M059J (cell line): Measurements from ENCODE around the gene RNF115. TPM values are rescaled to one million over a fixed set of nuclear protein-coding genes. Genes with fewer than 3 reads are reported as not detected.
"Not testable (repeated sequence)": the region's sequence is repeated elsewhere in the genome, so short reads cannot be mapped to it uniquely, and the experiment has no call there.

Experiments used
- DNase-seq: peaks from one replicate; pipeline ENCODE4 v3.0.0-alpha.2; 2012; ENCODE audit warnings: low read depth
- total RNA-seq: library from RNA; depleted of rRNA; stranded (reverse); fragments of >200 nt; shearing (Covaris generic); gene quantifications from 2 replicates; pipeline ENCODE4 v1.2.3, GENCODE V29; 2014

Gene RNF115
- total RNA-seq, 1 experiment from 2014 or later = 17.9 TPM

DNA sequence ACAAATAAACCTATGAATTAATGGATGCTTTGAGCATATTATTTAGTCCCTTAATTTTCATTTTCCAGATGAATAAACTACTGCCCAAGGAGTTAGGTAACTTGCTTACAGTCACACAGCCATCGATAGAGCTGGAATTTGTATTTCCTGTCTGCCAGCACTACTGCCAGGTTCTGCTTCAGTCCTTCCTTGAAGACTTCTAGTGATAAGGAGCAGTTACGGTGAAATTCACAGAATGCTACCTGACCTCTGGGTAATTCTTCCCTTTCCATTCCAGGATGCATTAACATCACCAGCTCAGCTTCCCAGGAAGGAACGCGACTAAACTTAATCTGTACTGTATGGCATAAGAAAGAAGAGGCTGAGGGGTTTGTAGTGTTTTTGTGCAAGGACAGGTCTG lies 93.4 kb downstream of the RNF115 start:
- DNase-seq = no peak

DNA sequence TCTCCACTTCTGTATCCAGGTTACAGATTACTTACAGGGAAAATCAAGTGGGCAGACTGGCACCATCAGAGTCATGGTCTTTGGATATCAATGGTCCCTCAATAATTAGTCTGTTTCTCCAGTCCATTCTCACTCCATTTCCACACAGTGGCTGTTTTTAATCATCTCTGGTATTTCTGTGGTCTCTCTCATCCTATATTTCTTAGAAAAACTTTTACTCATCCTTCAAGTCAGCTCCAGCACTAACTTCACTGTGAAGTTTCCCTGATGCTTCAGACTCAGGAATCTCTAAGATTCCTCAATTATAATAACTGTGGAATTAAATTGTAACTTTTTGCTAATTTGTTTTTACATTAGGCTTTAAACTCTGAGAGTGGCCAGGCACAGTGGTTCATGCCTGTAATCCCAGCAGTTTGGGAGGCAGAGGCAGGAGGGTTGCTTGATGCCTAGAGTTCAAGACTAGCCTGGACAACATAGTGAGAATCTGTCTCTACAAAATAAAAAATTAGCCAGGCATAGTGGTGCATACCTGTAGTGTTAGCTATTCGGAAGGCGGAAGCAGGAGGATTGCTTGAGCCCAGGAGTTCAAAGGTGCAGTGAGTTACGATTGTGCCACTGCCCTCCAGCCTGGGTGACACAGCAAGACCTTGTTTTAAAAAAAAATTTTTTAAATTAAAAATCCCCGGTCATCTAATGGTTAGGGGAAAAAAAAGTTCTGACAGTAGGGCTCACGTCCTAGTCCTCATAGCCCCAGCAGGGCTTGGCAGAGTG lies 94.0 kb downstream of the RNF115 start:
- DNase-seq = no peak

DNA sequence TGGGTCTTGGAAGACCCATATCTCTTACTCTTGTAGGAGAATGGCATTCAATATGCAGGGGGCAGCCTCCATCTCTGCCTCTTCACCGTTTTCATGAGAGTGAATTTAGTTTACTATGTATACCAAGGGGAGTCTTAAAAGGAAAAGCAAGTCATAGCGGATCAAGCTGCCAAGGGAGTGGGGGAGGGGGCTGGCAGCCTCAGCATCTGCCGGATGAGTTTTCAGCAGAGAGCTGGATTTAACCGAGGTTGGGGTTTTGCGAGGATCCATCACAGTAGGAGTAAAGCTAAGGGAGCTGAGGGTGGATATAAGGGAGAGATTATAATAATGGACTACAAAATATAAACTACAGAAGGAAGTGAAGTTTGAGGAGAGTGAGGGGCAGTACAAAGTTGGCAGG lies 94.7 kb downstream of the RNF115 start:
- no peak for DNase-seq

DNA sequence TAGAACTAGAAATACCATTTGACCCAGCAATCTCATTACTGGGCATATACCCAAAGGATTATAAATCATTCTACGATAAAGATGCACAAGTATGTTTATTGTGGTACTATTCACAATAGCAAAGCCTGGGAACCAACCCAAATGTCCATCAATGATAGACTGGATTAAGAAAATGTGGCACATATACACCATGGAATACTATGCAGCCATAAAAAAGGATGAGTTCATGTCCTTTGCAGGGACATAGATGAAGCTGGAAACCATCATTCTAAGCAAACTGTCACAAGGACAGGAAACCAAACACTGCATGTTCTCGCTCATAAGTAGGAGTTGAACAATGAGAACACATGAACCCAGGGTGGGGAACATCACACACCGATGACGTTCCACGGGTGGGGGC lies 97.7 kb downstream of the RNF115 start:
- DNase-seq = not testable (repeated sequence)

DNA sequence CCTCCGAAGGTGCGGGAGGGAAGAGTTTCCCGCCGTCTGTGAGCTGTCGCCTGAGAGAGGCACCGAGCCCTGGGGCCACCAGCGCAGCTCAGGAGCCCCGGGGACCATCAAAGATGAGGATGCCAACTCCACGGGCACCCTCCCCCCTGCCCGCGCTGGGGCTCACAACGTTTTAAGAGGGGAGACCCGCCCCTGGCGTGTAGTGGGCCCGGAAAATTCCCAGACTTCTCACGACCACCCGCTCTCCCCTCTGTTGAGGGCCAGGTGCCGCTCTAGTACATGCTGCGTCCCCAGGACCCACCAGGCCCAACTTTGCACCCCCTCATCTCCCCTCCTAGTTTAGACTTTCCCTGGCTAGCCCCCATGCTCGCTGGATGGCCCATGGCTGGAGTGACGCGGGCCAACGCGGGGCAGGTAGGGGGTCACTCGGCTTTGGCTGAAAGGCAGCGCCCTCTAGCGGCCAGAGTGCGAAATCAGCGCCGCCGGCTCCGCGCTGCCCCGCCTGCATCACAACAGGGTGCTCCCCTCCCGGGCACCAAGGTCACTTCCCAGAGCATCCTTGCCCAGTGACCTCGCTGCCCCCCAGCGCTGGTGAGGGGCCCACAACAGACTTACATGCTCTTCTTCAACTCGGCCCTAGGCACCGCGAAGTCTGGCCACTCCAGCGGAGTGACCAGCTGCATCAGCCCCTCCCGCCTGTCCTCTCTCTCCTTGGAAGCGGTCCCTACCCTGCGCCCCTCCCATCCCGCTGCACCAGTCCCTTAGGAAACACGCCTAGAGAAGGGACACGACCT lies 102.8 kb downstream of the RNF115 start:
- peak; percentile 81 for DNase-seq

DNA sequence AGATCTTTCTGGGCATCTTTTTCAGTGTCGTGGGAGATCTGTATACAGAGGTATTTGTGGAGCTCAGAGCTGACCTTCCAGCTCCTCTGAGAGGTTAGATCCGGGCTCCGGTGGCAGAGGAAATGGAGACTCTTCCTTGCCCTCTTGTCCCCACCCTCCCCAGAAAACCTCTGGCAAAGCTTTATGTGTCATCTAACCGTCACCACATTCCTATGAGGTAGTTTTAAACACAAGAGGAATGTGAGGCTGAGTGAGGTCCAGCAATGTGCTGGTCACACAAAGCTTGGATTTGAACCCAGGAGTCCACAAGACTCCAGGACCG lies 103.4 kb downstream of the RNF115 start:
- peak; percentile 98 for DNase-seq

DNA sequence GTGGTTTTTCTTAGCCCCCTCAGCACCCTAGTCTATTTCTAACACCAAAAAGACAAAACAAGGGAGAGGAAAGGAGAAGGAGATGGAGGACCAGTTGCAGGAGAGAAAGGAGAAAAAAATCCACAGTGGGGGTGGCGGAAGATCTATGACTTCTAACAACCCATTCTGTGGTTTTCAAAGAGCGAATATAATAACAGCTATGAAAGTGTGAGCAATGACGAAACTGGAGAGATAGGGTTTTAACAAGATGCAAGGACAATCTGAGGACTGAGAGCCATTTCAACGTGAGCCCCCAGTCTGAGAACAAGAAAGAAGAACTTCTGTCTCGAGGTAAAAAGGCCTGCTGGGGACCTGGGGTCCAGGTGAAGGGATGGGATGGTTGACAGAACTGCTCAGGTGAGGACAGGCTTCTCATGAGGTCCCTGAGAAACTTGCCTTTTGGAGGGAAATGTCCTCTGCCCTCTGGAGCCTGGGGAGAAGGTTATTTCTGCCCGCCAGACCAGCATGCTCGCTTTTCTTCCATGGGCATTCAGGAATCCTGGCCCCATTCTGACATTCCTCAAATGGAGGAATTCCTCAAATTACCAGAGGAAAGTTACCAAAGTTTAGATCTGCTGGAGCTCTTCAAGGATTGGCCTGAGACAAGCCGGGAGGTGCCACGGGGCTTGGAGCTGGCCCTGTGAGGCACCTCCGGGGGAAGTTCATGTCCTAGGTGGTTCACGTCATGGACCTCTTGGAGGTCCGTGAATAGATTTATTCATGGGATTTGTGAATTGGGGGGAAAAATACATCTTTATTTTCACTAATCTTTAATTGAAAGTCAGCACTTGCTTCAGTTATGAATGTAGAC lies 104.4 kb downstream of the RNF115 start, which contains the start of gene CD160:
CD160 (plus strand) TSS at position 270 of the 850 bp plus-strand sequence. CDS start 8,829 bp downstream, outside the sequence.
- no peak for DNase-seq

DNA sequence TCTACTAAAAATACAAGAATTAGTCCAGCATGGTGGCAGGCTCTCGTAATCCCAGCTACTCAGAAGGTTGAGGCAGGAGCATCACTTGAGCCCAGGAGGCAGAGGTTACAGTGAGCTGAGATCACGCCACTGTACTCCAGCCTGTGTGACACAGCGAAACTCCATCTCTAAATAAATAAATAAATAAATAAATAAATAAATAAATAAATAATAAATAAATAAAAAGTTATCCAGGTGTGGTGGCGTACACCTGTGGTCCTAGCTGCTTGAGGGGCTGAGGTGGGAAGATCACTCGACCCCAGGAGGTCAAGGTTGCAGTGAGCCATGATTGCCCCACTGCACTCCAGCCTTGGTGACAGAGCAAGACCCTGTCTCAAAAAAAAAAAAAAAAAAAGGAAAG lies 105.4 kb downstream of the RNF115 start:
- DNase-seq = not testable (repeated sequence)

DNA sequence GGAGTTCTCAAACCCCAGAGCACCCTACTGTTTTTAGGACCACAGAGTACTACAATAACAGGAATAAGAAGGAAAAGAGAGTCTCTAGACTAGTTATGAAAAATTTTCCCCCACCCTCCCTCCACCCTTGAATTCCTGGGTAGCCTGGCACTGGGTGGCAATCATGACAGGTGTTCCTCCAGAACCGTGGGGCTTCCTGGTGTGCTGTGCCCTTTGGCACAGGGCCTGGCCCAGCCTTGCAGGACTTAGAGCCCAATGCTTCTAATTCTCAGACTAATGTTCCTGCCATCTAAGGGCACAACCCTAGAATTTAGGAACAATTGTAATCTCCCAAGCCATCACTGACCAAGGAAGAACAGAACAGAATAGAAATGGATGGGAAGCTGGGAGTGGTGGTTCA lies 106.1 kb downstream of the RNF115 start:
- no peak for DNase-seq

DNA sequence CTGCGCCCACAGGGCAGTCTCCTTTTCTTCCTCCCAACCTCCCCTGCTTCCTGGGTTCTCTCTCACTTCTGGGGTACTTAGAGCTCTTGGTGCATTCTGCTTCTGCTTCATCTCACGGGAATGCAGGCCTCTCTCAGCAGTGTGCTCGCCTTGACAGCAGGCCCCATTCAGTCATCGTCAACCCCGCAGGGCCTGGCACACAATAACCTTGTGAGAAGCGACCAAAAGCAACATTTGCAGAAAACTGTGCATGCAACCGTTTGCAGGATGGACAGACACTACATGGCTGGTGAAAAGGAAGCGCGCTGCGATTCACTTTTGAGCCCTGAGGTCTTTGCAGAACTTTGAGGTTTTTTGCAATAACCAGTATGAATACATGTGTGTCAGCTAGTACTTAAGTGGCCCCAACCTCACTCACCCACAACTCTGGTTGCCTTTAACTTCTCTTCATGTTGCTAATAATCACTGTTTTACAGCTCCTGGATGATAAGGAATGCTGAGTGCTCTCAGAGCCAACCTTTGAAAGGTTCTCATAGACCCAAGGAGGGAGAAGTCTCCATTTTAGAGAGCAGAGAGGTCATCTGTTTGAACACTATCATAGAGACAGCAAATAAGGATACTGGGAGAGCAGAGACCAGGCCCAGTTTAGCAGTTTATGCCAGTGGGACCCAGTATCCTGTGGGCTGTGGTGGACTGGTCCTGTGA lies 107.1 kb downstream of the RNF115 start:
- peak; percentile 61 for DNase-seq

DNA sequence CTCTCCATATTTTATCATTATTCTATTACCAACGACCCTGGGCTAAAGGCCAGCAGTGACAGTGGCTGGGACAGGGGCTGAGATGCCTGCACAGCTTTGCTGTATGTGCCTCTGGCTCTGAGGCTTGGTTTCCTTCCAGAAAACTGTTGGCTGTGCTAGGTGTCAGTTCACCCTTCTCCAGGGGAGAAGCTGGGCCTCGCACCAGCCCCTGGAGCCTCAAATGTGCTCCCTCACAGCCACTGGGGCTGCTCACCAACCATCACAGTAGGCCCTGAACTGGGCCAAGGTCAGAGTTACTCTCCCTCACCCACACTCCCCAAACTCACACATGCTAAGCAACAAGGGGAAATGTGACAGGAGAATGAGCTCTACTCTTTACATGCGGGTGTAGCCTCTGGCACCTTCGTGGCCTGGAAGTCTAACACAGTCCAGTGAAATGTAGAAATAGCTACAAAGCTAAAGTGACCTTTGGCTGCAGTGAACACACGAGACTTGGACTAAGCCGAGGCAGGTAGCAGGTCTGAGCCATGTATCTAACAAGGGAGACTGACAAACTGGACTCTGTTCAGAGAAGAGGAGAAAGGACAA lies 109.3 kb downstream of the RNF115 start:
- DNase-seq = peak; percentile 42

DNA sequence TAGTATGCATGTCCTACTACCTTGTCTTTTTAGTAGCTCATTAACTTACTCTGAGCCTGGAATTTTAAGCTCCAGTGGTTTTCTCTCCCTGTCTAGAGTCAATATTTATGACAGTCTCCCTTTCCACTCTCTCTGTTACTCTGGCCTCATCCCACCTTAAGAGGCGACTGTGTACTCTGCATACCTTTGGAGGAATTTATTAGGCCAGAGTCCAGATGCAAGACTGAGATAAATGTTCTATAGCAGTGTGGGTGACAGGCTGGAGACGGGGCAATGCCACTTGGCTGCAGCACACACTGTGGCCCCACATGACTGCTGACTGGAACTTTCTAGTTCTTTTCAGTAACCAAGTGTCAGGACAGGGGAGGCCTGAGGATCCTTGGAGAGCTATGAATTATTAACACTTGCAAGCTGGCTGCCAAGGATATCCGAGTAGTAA lies 112.7 kb downstream of the RNF115 start:
- peak; percentile 66 for DNase-seq

DNA sequence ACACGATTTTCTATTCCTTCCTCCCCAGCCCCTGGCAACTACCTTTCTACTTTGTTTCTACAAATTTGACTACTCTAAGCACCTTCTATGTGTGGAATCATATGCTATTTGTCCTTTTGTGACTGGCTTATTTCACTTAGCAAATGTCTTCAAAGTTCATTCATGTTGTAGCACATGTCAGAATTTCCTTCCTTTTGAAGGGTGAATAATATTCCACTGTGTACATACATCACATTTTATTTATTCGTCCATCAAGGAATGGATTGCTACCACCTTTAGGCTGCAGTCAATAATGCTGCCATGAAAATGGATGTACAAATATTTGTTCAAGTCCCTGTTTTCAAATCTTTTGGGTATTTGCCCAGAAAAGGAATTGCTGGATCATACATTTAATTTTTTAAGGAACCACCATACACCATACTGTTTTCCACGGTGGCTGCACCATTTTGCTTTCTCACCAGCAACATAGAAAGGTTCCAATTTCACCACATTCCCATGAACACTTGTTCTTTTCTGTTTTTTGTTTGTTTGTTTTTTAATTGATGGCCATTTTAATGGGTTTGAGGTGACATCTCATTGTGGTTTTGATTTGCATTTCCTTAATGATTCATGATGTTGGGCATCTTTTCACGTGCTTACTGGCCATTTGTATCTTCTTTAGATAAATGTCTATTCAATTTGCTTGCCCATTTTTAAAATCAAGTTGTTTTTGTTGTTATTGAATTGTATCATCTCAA lies 113.4 kb downstream of the RNF115 start:
- DNase-seq = peak; percentile 55

DNA sequence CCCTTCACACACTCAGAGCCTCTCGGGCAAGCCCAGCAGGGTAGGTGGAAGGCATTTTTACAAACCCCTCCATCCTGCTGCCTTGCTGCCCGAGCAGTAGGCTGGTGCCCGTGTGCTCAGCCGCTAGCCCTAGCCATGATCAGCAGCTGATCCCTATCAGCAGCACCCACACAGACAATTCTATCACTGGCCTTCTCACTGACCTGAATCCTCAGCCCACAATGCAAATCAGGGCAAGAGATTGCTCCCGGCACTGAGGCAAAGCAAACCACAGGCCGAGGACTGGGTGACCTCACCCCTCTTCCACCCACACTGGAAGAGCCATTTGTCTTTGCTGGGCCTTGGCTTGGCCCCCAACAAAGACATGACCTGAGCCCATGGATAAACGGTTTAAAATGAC lies 115.8 kb downstream of the RNF115 start:
- peak; percentile 90 for DNase-seq

DNA sequence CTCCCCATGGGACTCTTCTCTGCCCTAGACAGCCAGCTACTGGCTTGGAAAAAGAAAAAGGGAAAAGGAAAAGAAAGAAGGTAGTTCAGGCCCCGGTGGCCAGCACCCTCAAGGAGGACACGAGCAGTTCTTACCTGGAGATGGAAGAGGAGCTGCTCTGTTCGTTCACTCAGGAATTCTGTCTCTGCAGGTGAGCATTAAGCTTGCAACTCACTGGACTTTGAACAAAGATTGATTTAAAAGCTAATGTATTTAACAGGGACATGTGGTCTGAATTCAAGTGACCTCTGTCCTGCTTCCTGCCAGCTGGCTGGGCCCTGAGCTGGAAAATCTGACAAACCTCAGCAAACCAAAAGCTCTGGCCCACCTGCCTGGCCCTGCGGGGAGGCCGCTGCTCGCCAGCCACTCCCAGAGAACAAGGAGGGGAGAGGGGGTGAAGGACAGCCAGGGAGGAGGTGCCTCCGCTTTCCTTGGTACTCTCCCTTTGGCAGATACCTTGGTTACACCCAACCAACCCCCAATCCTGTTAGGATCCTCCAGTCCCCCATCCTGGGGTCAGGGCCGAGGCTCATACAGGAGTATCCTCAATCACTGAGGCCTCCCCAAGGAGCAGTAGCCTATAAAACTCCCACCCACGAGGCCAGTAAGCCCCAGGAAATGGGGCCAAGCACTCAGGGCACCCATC lies 116.6 kb downstream of the RNF115 start, which contains the start of gene PDZK1:
PDZK1 (minus strand) TSS at position 186 of the 685 bp plus-strand sequence. CDS start 19,347 bp downstream, outside the sequence.
- peak; percentile 56 for DNase-seq

DNA sequence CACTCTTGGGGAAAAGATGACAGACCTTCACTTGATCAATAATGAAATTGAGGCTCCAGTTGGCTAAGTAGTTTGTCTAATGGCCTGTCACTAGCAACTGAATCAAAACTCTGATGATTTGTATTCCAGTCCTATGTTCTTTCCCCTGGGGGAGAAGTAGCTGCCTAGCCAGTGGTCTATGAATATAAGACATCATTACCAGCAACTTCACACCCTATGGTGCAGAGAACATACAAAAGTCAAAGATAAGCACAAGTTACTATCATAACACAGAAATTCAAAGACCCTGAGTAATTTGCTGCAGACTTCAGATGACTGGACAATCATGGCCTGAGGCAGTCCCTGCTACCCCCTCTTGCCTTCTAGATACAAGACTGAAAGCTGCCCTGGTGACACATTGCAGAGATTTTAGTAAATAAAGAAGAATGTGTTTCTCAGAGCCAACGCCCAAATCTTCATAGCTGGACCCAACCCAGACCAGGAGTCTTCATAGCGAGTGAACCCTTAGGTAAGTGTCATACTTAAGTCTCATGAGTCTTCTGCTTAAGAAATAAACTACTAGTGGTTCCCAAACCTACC lies 117.7 kb downstream of the RNF115 start:
- peak; percentile 98 for DNase-seq

DNA sequence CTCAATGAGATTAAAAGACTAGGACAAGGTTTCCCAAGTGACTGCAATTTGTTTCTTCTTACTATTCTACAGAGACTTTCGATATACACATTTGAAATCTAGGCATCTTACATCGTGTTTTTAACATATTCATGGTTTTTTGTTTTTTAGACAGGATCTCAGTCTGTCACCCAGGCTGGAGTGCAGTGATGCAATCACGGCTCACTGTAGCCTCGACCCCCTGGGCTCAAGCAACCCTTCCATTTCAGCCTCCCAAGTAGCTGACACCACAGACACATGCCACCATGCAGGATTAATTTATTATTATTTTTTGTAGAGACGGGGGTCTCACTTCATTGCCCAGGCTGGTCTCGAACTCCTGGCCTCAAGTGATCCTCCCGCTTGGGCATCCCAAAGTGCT lies 118.3 kb downstream of the RNF115 start:
- no peak for DNase-seq

DNA sequence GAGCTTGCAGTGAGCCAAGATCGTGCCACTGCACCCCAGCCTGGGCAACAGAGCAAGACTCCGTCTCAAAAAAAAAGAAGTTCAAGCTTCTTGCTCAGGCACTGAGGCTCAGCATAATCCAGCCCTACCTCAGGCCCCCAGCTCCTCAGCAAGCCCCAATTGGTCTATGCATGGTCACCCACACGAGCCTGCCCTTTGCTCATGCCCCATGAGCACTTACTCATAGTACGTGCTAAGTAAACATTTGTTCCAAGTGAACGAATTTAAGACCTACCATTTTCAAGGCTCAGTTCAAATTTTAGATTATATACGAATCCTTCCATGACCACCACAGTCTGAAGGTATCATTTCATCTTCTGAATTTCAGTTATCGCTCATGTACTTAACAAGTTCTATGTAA lies 121.1 kb downstream of the RNF115 start:
- no peak for DNase-seq

DNA sequence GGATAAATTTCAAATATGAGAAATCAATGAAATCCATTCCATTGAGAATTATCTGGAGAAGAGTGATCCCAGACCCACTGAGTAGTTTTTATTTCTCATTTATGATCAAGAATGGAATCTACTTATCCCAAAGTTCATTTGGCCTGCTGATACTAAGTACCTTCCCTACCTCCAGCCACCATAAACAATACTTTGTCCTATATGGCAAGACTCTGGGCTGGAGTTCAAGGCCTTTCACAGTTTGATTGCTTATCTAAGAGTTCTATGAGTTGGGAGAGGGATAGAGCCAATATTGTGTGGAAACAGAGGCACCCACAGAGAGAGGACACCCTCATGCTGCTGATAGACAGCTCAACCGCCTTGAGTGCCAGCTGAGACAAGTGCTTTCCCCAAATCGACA lies 121.8 kb downstream of the RNF115 start:
- DNase-seq = no peak
